Measurements from ENCODE around the gene TICAM2.

The TICAM2 gene

DNA sequence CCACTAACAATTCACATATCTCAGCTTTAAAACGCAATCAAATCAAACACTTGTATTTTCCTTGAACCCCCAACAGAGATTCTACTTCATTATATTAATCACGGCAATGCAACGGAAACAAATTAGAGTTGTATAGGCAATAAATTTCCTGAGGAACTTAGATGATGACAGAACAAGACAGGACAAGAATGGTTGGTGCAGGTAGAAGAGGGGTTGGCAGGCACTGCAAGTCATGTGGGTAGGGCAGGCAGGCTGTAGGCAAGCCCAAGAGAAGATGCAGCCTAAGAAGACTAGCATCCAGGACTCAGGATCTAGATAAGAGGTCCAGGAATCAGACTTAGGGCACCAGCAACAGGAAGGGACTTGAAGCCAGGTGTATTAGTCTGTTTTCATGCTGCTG, 41.1 kb downstream of the TICAM2 start:
- no peak for DNase-seq

DNA sequence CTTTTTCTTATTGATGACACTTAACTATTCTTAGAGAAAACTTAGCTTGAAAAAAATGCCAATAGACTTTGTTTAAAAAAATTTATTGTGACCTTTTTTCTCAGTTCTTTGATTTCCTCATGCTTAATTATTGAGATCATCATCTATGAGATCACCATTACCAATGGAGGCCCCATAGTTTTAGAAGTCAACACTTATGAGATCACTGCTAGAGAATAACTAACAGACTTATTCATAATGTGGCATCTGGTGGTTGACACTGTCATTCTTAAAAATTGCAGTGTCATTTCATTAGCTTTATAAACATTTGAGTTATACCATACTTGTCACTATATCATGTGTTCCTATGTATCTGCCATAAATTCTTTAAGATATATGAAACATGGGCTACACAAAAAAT, 42.8 kb downstream of the TICAM2 start:
- DNase-seq, result no peak

DNA sequence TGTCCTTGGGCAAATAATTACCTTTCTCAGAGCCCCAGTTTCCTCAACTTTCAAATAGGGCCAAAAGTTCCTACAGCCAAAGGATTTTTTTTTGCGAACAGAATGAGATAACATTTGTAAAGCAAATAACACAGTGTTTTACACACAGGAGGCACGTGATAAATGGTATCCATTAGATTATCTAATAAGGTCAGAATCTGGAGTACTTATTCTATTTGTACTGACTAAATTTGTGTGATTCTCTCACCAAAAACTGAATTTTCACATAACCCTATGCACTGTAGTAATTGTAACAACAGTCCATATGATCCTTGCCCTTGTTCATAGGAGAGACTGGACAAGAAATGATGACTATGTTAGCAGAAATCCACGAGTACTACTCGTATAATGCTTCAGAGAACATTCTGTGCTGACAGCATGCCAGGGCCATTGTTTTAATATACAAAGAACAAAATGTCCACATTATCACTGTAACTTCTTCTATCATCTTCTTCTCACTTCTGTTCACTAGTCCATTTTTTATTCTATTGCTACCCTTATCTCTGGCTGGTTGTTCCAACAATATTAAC, 43.8 kb downstream of the TICAM2 start:
- DNase-seq, result no peak

DNA sequence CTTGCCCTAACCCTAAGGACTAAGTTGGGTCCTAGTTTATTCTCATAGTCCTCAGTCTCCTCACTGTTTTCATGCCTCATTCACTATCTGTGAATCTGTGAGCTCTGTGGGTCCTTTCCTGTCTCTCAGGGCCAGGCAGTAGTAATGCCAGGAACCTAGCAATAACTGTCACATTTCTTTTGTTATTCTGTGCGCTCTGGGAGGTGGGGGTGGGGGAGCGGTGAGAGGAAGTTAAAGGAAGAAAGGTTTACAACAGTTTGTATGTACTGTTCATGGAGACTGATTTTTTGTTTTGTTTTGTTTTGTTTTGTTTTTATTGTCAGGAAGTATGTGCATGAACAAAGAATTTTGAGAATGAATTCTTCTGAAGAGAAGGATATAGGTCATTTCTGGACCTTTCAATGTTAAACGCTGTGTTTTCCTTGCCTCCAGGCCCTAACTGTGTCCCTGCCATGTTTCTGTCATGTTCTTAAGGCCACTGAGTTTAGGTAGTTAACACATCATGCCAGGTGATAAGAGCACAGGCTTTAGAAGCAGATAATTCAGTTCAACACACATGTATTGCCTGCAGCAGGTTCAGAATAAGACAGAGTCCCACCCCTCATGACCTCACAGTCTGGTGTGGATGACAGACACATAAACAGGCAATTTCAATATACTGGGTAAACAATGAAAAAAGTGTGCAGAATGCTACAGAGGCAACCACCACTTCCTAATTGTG, 44.5 kb downstream of the TICAM2 start:
- no peak for DNase-seq

DNA sequence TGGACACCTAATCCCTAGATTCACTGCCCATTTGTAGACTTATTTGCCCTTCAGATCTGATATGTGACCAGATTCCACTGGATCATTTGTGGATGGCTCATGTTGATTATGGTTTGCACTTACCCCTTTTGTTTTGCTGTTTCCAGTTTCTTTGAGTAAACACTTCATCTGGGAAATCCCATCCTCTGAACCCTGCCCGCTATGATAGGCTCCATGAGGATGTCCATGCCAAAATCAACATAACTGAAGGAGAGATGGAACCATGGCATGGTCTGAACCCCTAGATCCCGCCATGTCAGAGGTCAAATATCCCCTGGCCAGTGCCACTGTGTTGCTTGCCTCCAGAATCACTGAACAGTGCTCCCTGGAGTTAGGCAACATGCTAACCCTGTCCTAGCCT, 46.0 kb downstream of the TICAM2 start:
- no peak for DNase-seq

DNA sequence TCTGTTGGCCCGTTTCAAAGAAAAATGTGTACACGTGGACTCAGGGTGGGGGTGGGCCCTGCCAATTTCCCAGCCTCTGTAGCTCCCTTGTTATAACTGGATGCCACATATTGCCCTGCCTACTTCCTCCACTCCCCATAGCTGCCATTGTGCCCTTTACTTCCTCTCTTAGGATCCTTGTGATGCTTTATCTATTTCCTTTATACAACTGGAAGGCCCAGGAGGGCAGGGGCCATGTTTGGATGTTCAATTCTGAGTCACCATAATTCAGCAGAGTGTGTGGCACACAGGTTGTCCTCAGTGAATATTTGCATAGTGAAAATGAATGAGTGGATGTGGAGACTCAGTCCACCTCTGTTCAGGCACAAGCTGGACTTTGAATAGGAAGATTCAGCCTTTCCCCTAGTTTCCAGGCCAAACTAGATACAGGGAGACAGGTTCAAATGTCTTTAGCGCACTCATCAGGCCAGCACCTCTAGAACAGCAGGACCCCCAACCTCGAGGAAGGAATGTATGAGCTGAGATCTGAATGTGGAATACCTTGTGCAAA, 47.1 kb downstream of the TICAM2 start:
- no peak for DNase-seq

DNA sequence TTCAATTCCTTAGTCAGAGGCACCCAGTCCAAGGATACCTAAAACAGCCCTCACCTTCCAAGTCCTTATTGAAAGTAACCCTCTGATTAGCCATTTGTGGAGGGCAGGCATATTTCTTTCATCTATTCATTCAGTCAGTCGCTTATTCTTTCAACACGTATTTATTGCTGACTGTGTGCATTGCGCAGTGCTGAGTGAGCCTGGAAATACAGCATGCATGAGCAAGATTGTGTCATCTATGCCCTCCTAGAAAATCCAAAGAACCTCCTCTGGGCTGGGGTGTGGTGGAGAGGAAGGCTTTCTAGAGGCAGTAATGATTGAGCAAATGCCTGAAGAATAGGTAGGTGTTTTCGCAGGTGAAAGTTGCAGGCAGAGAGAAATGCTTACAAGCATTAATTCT, 49.2 kb downstream of the TICAM2 start:
- DNase-seq, result no peak

DNA sequence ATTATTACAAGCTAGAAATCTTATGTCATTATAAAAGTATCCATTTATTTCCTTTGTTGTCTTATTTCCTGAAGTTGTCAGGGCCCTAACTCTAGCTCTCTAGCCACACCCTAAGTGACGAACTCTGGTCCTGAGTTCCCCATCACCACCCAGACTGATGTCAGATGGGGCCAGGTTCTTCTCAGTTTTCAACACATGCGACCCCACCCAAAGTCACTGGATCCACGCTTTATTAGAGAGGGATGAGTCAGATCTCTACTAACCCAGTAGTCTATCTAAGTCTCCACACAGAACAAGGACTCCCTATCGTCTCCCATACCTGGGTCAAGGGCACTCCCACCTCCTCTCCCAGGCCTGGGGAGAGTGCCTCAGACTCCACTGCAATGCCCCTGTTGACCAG, 50.9 kb downstream of the TICAM2 start:
- DNase-seq, result no peak

DNA sequence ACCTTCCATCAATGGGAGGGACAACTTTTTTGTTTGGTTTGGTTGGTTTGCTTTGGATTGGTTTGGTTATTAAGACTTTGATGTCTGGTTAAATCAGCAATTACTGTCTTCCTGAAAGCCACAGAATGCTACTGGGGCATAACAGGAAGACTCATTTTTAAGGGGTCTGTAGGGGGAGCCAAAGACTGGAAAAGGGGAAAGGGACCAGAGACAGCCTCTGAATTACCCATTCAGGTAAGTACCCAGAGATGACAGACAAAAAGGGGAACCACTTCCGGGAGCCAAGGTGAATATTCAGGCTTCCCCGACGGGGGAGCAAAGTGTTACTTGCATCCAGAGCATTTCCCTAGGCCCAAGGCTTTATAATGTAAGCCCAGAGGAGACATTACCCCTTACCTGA, 53.1 kb downstream of the TICAM2 start:
- DNase-seq, result no peak

DNA sequence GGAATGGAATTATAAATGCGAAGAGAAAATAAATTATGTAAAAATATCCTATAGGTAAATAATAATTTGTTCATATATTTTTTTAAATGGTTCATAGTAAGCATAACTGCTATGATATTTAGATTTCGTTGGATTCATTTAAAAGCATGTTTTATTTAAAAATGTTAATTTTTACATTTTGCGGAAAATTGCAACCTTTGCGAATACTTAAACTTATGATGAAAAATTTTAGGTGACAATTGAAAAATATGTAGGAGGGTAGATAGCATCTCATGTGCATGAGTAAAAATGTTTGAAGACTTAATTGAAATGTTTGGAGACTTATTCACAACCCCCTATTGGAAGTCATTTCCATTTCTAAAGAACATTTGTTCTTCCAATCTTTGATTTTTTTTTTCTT, 53.6 kb downstream of the TICAM2 start:
- DNase-seq, result no peak

DNA sequence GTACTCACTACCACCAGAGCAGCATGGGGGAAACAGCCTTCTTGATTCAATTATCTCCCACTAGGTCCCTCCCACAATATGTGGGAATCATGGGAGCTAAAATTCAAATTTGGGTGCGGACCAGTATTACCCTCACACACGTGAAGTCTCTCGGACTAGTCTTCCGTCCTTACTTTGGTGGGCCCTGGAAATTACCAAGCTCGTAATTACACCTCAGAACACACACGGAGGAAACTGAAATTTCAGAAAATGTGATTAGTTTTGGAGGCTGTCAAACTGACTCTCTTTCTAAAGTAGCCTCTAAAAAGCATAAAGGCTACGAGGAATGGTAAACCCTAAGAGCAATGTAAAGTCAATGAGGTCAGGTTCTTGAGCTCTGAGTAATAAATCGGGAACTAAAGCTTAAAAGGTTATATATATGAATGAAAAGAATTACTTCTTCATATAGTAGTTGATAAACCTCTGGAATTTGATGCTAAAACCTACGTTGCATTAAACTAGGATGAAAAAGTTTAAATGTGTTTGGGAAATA, 56.9 kb downstream of the TICAM2 start:
- no peak for DNase-seq

DNA sequence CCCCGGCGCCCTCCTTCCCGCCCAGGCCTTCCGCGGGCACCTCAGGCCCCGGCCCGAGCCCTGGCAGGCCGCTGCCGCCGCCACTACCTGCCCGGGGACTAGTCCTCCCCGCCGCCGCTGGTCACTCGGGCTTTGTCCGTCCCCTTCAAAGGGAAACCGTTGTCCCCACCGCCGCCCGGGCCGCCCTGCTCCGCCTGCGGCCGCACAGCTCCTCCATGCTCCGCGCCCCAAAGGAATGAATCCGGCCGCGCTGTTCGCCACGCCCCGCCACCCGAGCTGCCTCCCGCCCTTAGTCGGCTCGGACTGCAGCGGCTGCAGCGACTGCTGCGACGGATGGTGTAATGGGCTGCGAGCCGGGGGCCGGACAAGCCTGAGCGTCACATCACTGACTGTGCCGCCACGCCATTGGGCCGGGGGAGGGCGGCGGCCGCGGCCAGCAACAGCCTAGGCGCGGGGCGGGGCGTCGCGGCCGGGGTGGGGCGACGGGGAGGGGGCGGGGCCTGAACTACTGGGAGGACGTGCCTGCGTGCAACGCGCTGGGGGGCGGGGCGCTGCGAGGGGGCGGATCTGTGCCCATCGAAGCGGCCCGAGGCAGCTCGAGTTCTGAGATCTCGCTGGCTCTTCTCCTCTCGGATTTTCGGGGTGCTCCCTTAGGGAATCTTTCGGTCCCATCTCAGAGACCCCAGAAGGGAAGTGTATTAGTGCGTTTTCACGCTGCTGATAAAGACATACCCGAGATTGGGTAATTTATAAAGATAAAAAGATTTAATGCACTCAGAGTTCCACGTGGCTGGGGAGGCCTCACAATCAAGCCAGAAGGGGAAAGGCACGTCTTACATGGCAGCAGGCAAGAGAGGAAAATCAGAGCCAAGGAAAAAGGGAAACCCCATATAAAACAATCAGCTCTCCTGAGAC, 57.6 kb downstream of the TICAM2 start, which contains the start of gene FEM1C:
TSS of gene FEM1C (minus strand) at position 340 of the 915 bp plus-strand sequence. CDS start 1,282 bp downstream, outside the sequence.
- DNase-seq, result peak; percentile 97

DNA sequence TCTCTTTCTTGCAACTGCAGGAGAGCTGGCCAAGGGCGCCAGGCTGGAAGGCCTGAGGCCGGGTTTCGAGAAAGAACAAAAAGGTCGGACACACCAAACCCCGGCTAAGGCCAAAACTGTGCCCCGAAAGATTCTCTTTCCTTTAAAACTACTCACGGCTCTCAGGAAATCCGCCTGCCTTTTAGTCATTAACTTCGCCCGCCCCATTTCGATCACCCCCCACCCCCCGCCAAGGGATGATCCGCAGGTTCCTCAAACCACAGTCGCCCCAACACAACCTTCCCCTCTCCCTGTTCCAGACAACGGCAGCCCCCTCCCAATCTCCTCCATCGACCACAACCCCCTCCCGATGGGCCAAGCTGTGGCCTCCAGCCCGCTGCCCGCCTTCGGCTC, 58.2 kb downstream of the TICAM2 start:
- no peak for DNase-seq

DNA sequence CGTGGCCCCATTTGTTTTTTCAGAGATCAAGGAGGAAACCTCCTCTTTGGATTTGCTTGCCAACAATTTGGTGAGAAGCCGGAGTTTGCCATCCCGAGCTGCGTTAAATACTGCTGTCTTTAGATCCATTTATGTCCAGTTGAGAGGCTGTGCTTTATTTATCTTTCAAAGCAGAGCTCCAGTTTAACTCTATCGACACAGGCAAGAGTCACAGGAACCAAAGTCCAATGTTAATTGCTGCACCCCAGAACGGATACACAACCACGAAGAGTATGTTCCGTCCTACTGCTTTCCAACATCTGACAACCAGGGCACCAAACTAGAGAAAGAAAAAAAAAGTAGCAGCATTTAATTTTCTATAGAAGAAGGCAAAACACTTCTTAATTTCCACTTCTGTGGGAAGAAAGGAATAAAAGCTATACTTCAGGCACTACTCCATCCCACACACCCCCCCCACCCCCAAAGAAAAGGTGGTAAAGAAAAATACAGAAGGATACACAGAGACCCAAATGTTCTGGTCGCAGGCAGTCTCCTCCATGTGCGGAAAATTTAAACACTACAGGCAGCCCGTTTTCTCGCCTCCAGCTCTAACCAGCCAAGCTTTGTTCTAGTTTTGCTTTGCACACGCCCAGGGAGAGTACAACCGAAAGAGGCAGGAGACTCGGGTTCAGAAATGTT, 58.8 kb downstream of the TICAM2 start:
- DNase-seq, result no peak

DNA sequence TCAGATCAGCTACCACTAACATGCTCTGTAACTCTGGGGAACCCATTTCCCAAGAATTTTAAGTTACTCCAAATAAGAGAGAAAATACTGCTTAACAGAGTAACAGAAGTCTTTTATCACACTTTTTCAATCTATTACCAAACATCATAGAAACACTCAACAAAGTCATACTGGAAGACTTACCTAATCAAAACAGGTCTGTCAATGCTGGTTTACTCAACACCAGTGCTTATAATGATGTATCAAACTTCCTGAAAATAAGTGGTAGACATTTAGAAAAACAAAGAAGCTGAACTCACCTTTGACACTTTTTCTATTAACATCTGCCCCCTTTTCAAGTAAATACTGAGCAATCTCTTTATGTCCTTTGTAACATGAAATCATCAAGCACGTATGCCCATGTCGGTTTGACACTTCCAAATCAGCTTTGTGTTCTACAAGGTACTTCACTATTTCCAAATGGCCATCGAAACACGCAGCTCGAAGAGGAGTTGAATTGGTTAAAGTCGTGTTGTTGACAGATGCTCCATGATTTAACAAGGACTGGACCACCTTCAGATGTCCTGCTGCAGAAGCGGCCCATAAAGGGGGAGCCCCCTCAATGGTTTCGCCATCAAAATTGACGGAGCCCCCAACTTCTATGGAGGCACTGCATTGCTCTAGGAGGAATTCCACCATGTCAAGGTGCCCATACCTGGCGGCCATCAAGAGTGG, 59.5 kb downstream of the TICAM2 start:
- no peak for DNase-seq

DNA sequence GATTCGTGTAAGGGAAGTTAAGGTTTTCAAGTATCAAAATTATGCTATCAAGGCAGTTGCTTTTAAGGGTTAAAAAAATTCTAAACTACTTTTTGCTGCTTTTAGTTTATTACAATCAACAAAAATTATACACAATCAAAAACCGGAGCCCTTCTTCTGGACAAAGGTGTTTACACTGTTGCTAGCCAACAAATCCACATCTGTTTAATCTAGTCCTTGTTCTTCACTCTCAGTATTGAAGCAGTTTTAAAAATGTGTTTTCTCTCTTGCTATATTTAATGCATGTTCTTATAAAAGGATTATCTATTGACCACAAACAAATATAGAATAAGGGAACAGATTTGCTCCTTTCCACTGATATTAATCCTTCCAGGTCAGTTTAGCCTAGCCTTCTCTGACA, 60.2 kb downstream of the TICAM2 start:
- no peak for DNase-seq

DNA sequence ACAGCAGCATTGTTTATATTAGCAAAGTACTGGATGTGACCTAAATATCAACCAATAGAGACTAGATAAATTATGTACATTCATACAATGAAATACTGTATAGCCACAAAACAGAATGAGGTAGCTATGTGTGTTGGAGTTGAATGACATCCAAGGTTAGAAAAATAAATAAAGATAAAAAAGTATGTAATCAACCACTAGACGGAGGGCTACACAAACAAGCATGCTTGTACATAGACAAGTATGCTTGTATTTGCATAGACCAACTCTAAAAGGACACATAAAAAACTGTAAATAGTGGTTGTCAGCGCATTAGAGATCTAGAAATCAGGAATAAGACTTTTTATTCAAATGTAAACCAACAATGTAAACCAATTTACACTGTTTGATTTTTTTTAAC, 60.7 kb downstream of the TICAM2 start:
- DNase-seq, result no peak

DNA sequence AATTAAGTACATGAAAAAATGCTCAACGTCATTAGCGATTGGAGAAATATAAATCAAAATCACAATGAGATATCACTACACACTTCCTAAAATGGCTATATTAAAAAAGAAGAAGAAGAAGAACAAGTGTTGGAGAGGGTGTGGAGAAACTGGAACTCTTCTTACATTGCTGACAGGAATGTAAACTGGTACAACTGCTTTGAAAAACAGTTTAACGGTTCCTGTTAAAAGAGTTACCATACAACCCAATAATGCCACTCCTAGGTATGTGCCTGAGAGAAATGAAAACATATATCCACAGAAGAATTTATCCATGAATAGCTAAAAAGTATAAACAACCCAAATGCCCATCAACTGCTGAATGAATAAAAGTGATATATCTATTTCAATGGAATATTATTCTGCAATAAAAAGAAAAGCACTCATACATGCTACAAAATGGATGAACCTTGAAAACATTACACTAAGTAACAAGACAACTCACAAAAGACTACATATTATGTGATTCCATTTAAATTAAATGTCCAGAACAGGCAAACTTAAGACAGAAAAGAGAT, 66.7 kb downstream of the TICAM2 start:
- DNase-seq, result no peak

DNA sequence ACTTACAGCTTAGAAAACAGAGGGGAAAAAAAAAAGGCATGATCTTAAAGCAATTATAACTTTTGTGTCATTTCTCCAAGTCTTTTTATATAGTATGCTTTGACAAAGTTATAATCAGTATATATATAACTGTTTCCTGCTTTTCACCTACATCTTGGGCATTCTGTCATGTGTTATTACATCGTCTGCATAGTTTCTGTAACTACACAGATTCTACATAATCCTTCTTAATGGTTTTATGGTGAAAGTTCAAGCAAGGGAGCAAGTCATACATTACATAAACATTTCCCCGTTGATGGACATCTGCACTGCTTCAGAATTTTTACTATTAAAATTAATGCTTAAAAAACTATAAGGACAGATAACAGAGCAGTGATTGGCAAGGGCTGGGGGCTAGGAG, 69.8 kb downstream of the TICAM2 start:
- DNase-seq, result no peak

DNA sequence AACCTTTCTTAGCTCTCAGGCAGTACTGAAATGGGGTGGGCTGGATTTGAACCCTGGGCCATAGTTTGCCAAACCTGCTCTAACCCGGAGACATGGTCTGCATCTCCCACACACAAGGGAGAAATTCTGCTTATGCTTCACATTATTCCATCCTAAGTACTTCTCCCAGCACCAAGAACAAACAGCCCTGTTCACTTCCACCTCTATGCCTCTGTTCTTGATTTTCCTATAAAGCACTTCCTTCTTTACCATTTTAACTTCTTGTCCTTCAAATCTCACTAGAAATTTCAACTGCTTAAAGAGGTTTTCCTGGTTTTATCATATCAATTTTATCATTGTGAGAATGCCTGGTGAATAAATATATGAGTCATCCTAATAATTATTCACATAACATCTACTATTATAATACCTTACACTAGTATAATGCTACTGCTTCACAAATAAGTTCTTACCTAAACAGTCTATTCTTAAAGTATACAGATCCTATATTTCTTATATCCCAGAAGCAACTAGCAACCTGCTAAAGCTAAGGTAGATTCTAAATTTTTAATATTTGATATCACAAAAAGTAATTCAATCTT, 70.4 kb downstream of the TICAM2 start:
- no peak for DNase-seq

DNA sequence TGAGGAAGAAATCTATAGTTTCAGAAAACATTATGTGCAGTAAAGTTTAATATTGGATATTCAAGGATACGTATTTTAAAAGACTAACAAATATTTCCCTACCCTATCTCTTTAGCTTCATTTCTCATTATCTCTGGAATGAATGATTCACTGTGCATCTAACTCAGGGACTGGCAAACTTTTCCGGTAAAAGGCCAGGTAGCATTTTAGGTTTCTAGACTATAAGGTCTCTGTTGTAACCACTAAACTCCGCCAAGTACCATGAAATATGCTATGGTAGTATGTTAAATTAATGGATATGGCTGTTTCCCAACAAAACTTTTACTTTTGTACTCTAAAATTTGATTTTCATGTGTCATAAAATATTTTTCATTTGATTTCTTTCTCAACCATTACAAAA, 70.9 kb downstream of the TICAM2 start:
- DNase-seq, result no peak

Data from activated gamma-delta T cell (primary cell).